PFSK-1 (cell line): ENCODE data around the gene NEK11. TPM values are rescaled to one million over a fixed set of nuclear protein-coding genes. Genes with fewer than 3 reads are reported as not detected.
A peak's percentile ranks its signal among the peaks of the same experiment; 100 is the strongest.

ENCODE experiments used
- FOXP2 ChIP-seq: optimal IDR thresholded peaks from 2 replicates; pipeline ENCODE3; 2011; ENCODE audit warnings: borderline replicate concordance, control low read depth, inconsistent platforms; ENCODE audit not compliant: insufficient read depth; ENCODE audit errors: extremely low read length, extremely low read depth
- POLR2AphosphoS5 ChIP-seq: IDR thresholded peaks from 2 replicates; pipeline ENCODE4 v1.6.1; 2012; ENCODE audit warnings: low read depth, mild to moderate bottlenecking, control low read depth, low read length, moderate library complexity
- REST ChIP-seq, 2 experiments: IDR thresholded peaks; 2 replicates each; pipeline versions ENCODE4 v1.6.1 to v1.8.0; 2011 to 2012; ENCODE audit warnings: low read depth in 2 of 2, low read length in 2 of 2, control low read depth in 1 of 2, inconsistent platforms in 1 of 2, mild to moderate bottlenecking in 1 of 2, moderate library complexity in 1 of 2; ENCODE audit not compliant: insufficient read depth in 1 of 2
- SIN3A ChIP-seq: IDR thresholded peaks from 2 replicates; pipeline ENCODE4 v1.6.1; 2012; ENCODE audit warnings: mild to moderate bottlenecking, low read length, moderate library complexity, borderline replicate concordance; ENCODE audit not compliant: insufficient read depth
- TAF1 ChIP-seq: IDR thresholded peaks from 2 replicates; pipeline ENCODE4 v1.6.1; 2012; ENCODE audit warnings: low read length, control low read depth, borderline replicate concordance; ENCODE audit not compliant: insufficient read depth
- polyA plus RNA-seq: library from polyadenylated mRNA; unstranded; fragments of >200 nt; gene quantifications from one replicate; pipeline ENCODE4 v1.2.1, GENCODE V29; 2012; ENCODE audit warnings: low read depth, missing spikeins; ENCODE audit not compliant: insufficient read length

The NEK11 gene
- 0.18 TPM for polyA plus RNA-seq

GRCh38 chr3:131026321-131027151 lies at the start of gene NEK11, which contains the start of gene ASTE1:
Gene NEK11, plus strand, starts transcription at chr3:131026877. Its CDS starts 2,832 bp downstream, at chr3:131029709.
Gene ASTE1, minus strand, starts transcription at chr3:131026825. Its CDS starts 1,519 bp downstream, at chr3:131025306.
- no peak for TF ChIP-seq REST (IDR thresholded peaks at IDR 0.05; ENCODE audit: insufficient read depth in 1 of 2, low read depth in 2 of 2, low read length in 2 of 2)
- TF ChIP-seq TAF1: no peak
- TF ChIP-seq SIN3A: peak; percentile 93; the same call in 1 of the 2 replicates
- TF ChIP-seq FOXP2: peak; percentile 43
- no peak for TF ChIP-seq POLR2AphosphoS5

DNA sequence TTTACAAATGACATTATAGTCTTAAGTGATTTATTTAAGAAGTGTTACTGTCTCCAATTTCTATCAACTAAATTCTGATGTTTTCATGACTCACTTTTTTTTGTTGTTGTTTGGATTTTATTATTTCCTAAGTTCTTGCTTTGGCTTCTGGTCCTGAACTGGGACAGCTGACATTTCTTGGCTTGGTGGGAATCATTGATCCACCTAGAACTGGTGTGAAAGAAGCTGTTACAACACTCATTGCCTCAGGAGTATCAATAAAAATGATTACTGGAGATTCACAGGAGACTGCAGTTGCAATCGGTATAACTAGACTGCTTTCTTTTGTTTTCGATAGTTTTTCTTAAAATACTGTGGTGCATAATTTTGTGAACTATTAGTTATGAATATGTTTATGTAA lies 47.6 kb upstream of the NEK11 start:
- TF ChIP-seq FOXP2 (no peak), REST (IDR thresholded peaks at IDR 0.05; ENCODE audit: insufficient read depth in 1 of 2, low read depth in 2 of 2, low read length in 2 of 2) (no peak), POLR2AphosphoS5 (no peak), TAF1 (no peak), SIN3A (no peak)

DNA sequence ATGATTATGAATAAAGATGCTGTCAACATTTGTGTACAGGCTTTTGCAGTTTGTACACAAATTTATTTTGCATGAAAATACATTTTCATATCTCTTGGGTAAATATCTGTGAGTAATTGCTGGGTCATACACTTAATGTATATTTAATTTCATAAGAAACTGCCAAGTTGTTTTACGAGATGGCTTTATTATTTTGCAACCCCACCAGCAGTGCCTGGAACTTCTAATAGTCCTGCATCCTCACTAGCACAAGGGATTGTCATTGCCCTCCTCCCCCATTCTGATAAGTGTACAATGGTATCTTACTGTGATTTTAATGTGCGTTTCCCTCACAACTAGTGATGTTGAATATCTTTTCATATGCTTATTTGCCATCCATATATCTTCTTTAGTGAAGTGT lies 45.2 kb upstream of the NEK11 start:
- TF ChIP-seq POLR2AphosphoS5 (no peak), REST (IDR thresholded peaks at IDR 0.05; ENCODE audit: insufficient read depth in 1 of 2, low read depth in 2 of 2, low read length in 2 of 2) (no peak), TAF1 (no peak), SIN3A (no peak), FOXP2 (no peak)

- no peak for TF ChIP-seq FOXP2
- TF ChIP-seq TAF1: no peak
- no peak for TF ChIP-seq REST (IDR thresholded peaks at IDR 0.05; ENCODE audit: insufficient read depth in 1 of 2, low read depth in 2 of 2, low read length in 2 of 2)
- TF ChIP-seq SIN3A: no peak
- TF ChIP-seq POLR2AphosphoS5: no peak
Observed at GRCh38 chr3:130990282-130990681, 36.4 kb upstream of the NEK11 start.
